NB4 (cell line): ENCODE data around the gene RAB14.

ENCODE experiments used
- CTCF ChIP-seq: IDR thresholded peaks from one replicate; pipeline ENCODE4 v1.5.1; 2012; ENCODE audit warnings: low read depth, low read length
- MAX ChIP-seq: IDR thresholded peaks from 2 replicates; pipeline ENCODE4 v1.6.1; 2011; ENCODE audit warnings: low read depth, low read length
- MYC ChIP-seq: IDR thresholded peaks from 2 replicates; pipeline ENCODE4 v1.6.1; 2011; ENCODE audit warnings: low read depth, low read length
- POLR2A ChIP-seq: IDR thresholded peaks from 2 replicates; pipeline ENCODE4 v1.6.1; 2011; ENCODE audit warnings: mild to moderate bottlenecking; ENCODE audit not compliant: insufficient read length; ENCODE audit errors: extremely low read depth

- no peak for TF ChIP-seq CTCF
- no peak for TF ChIP-seq POLR2A
- TF ChIP-seq MYC: no peak
- no peak for TF ChIP-seq MAX
Observed at GRCh38 chr9:121214005-121214404, 12.3 kb upstream of the RAB14 start.
